ENCODE results near the gene NUP205.
A peak's percentile ranks its signal among the peaks of the same experiment; 100 is the strongest.
"Not testable (repeated sequence)": the region's sequence is repeated elsewhere in the genome, so short reads cannot be mapped to it uniquely, and the experiment has no call there.

The NUP205 gene

DNA sequence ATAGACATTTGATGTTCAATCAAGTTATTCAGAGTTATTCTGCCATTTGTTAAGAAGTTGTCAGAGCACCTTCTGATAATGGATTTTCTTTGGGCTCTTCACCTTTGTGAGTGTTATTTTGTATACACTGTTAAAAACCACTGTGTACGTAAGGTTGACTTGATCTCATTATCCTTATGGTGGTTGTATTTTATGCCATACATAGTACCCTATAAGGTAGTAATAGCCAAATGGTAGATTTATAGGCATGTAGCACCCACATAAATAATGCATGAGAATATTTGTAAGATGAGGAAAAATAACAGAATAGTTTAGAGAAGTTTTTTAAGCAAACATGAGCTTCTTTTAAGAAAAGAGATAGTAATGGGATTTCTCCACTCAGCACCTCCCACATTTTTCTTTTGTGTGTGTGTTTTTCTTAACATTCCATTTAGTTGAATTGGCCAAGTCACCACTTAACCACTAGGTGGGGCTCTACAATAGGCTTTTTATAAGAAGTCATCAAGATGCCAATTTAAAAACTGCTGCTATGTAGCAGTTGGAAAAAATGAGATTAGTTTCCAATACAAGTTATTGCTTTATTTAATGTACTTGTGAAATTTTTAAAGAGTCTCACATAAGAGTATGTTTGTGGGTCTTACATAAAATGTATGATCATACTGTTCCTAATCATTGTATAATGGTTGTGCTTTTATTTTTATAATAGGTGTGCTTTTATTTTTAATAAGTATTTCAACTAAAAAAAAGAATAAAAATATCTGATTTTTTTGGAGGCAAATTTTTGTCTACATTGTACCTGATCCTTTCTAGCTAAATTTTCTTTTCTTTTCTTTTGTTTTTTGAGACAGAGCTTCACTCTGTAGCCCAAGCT, 63.5 kb downstream of the NUP205 start:
- DNase-seq, result peak; percentile 54

DNA sequence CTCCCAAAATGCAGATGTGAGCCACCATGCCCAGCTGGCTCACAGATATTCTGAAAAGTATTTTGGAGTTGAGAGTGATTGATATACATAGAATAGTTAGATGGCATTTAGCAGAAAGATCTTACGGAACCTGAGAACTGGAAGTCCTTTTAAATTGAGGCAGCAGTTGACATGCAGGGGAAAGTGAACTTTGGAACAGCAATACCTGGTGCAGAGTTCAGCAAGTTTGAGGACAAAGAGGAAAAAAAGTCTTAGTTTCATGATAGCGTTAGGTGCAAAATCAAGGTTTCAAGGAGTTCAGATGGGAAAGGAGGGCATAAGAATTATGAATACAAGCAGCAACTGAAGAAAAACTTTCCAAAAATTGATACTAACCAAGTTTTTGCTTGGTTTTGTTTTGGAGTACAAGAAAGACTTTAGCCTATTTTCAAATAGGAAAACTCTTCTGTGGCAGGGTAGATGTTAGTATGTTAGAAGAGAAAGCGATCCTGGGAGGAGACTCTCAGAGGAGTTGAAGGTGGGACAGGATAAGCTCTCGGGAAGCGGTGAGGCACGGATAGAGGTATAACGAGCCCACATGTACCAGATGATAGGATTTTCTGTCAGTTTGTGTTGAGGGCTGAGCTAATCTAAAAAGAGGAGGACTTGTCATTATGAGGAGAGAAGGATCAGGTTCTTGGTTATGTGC, 76.6 kb downstream of the NUP205 start:
- no peak for DNase-seq

DNA sequence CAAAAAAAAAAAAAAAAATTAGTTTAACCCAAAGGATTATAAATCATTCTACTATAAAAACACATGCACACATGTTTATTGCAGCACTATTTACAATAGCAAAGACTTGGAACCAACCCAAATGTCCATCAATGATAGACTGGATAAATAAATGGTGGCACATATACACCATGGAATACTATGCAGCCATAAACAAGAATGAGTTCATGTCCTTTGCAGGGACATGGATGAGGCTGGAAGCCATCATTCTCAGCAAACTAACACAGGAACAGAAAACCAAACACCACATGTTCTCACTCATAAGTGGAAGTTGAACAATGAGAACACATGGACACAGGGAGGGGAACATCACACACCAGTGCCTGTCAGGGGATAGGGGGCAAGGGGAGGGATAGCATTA, 82.0 kb downstream of the NUP205 start:
- DNase-seq, result not testable (repeated sequence)

DNA sequence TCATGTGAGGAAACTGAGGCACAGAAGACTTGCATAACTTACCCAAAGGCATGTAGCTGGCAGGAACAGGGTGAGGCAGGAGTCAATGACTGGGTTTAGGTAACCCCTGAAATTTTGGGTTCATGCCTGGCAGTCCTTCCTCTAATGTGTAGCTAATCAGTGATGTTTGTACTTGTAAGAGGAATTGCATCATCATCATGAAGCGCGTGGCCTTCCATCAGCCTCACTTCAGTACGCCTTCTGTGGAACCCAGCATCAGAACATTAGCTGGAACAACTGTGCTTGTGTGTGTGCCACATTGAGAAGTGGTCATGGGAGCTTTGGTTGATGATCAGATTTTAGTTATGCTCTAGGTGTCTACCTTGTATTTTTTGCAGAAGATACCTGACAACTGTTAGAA, 86.4 kb downstream of the NUP205 start:
- DNase-seq, result no peak

DNA sequence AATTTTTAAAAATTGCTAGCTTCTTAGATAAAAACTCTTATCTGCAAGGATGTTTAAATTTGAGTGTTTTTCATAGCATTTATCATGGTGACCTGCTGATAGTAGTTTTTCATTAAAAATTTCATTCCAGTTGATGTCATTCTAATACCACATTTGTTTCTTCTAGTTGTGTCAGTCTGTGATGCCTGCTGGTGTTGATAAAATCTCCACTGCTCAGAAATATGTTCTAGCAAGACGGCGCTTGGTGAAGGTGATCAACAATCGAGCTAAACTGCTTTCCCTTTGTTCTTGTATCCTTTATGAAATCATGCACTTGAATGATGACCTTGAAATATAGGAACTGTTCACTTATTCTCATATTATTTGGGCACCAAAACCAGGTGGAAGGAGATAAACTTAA, 87.0 kb downstream of the NUP205 start:
- DNase-seq, result no peak

DNA sequence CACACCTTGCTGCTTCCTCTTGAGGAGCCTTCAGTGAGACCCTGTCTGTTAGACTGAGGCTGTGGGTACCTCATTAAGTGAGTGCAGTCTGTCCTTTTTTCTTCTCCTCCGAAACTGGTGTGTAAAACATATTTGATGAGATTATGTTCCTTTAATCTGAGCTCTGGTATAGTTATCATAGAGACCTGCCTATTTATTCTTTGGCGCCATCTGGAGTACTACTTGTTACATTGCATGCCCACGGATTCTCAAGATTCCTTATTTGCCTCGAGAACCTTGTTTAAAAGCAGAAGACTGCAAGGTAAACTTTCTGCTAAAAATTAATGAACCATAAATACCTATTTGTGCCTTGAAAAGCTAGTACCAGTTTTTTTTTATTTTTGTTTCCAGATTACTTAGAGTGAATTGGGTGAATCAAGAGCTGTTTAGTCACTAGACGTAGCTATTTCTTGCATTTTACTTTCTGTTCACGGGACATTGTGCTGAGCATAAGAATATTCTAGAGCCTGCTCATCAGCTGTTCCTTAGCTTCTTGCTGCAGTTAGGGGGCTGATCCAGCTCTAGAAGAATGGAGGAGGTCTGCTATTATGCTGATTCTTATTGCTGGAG, 87.7 kb downstream of the NUP205 start:
- peak; percentile 33 for DNase-seq

DNA sequence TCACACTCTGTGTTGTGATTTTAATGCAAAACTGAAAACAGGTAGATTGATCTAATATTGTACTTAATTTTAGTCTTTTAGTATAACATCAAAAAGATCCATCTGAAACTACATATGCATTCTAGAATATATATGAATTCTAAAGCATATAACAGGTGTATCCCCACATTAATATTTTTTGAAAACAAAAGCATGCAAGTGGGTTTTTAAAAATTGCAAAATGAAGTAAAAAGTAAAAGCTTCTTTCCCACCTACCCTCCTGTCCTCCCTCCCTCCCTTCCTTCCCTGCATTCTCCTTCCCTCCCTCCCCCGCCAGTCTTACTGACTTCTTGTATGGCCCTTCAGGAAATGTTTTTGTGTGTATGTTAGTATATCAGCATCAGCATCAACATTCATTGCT, 90.0 kb downstream of the NUP205 start:
- no peak for DNase-seq

DNA sequence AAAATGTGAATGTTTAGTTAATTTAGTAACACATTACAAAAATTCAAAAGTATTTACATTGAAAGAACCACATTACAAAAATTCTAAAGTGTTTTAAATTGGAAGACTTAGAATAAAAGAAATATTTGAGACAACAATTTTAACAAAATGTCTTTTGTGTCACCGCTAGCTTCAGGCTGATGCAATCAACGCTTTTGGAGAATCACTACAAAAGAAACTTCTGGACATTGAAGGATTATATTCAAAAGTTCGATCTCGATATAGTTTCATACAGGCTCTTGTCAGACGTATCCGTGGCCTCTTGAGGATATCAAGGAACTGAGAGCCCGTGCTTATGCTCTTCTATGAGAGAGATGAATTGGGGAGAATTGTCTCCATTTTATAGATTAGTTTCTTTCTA, 90.5 kb downstream of the NUP205 start:
- DNase-seq, result no peak

DNA sequence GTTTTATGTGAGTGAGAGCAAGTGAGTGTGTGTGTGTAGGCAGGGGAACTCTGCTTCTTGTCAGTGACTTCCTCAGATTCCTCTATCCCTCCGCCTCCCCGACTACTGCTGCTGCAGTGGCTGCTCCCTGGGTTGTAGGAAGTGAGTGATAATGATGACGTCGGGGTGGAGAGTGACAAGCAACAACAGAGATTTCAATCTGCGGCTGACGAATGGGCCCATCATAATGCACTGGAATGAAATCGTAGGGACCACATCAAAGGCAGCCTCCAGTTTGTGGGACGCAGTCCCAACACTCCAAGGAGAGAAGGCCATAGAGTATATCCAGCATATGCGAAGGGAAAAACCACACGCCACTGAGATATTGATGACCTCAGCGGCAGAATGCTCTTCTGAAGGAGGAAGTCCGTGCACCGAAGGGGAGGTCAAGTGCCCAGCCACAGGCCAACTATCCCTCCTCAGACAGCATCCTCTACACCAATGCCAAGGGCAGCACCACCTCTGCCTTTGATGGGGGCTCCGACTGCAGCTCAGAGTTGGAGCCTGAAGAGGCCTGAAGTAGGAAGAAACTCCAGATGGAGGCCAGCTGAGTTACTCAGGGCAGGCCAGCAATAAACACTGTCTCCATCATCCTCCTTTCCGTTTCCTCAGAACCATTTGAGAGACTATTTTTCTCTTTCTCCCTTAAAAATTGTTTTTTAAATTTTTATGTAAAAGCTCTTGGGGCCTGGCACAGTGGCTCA, 93.3 kb downstream of the NUP205 start:
- DNase-seq, result no peak

DNA sequence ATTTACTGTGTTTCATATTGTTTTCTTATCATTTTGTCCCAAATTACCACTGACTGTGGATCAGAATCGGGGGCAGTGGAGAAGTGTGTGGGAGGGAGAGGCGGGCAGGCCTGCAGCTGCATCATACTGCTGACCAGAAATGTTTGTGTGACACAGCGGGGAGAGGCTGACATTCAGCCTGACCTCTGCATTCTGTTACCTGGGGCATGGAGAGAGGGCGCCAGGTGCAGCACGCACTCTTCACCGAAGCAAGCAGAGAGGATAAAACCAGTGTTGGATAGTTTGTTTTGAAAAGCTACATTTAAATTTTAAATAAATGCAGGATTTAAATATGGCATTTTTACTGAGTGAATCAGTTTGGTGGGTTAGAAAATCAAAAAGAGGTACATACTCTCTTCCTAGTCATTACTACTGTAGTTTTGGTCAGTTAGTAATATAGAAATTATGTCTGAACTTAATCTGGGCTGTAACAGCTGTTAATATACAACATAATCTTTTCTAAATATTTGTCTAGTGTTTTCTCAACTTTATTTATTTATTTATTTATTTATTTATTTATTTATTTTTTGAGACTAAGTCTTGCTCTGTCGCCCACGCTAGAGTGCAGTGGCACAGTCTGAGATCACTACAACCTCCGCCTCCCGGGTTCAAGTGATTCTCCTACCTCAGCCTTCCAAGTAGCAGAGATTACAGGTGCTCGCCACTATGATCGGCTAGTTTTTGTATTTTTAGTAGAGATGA, 95.8 kb downstream of the NUP205 start:
- DNase-seq, result no peak

DNA sequence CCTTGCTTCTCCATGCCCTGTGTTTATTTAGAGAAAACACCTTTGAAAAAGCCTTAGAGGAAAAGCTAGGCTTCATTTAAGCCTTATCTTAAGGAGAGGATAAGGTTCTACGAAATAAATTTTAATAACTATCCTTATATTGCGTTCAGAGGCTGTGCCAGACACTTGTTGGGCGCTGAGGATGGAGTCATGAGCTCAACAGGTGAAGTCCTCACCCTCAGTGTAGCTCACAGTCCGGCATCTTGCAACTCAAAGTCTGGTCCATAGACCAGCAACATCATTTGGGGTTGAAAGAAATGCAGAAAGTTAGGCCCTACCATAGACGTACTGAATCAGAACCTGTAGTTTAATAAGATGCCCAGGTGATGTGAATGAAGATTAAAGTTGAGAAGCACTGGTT, 100.8 kb downstream of the NUP205 start:
- no peak for DNase-seq

DNA sequence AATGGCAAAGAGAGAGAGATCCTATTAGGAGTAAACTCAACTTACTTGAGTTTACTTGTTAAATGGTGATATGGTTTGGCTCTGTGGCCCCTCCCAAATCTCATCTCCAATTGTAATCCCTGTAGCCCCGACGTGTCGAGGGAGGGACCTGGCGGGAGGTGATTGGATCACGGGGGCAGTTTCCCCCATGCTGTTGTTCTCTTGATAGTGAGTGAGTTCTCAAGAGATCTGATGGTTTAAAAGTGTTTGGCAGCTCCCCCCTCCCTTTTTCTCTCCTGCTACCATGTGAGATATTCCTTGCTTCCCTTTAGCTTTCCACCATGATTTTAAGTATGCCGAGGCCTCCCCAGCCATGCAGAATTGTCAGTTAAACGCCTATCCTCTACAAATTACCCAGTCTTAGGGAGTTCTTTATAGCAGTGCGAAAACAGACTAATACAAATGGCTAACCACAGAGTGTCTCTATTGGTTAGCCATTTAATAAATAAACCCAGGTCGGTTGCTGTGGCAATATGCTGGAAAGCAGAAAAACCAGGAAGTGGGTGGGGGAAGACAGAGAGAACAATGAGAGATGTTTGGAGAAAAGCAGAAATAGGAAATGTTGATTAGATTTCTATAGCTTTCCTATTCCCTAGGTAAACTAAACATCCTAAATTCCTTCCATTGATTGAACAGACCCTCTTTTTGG, 101.6 kb downstream of the NUP205 start:
- no peak for DNase-seq

DNA sequence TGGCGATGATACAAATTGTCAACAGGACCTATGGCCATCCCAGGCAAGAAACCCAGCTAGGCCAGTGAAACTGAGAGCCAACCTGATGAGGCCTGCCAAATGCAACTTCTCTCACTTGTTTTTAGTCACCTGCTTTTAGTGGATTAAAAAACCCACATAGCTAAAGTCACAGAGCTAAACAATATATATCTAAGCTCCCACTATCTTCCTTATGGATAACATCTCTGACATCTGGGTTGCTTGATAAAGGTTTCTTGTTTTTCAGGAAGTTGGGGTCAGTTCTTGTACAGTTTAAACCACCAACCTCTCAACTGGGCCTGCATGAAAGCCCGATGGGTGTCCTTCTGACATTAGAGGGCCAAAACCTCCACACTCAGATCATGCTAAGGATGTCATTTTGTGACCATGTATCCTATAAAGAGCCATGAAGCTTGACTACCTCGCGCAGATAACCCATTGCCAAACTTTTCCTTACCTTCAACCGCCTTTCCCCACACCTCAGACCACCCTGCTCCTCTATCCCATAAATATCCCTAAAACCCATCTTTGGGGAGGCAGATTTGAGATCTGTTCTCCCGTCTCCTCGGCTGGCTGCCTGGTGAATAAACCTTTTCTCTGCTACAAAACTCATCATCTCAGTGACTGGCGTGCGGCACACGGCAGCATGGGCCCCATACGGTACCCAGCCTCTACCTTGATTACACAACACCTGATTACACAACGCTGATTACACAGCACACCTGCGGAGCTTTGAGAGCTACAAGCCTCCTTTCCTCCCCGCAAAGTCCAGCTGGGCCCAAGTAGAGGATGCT, 103.8 kb downstream of the NUP205 start:
- no peak for DNase-seq

DNA sequence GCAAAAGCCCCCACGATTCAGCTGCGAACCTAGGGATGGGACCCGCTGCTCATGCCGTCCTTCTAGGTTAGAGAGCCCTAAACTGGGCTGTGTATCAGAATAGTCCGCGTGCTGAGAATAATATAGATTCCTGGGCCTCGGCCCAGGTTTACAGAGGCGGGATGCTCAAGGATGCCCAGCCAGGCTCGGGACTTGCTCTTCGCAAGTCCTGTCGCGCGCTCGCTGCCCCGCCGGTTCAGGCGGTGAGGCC, 104.3 kb downstream of the NUP205 start:
- DNase-seq, result no peak

DNA sequence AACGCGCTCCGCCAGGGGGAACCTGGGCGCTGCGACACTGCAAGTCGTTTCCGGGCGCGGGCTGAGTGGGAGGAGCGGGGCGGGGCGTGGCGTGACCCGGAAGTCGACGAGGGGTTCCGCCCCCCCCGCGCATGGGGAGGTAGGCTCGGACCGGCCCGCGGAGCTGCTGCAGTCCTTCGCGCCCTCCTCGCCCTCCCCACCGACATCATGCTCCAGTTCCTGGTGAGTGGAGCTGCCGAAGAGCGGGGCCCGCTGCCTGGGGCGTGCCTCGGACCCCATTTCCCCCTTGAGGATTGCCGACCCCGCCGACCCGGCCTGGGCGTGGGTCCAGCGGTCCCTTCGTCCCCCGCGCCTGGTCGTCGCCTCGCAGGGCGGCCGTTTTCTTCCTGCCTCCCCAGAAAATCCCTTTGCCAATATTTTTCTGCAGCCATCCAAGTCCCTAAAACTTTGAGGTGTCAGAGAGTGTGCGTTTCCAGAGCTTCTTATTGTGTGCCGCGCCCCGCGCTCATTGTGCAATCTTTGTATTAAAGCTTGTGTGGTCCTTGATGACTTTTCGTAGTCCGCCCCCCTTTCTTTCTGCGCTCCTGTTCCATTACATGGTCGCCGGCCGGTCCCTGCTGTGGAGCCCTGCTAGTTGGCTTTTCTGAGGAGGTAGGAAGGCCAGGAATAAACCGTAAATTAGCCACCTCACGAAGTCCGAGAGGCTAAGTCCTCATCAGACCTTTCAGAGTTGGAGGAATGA, 104.8 kb downstream of the NUP205 start, which contains the start of gene STMP1:
TSS of gene STMP1 (plus strand) at position 142 of the 742 bp plus-strand sequence.
- peak; percentile 99 for DNase-seq

DNA sequence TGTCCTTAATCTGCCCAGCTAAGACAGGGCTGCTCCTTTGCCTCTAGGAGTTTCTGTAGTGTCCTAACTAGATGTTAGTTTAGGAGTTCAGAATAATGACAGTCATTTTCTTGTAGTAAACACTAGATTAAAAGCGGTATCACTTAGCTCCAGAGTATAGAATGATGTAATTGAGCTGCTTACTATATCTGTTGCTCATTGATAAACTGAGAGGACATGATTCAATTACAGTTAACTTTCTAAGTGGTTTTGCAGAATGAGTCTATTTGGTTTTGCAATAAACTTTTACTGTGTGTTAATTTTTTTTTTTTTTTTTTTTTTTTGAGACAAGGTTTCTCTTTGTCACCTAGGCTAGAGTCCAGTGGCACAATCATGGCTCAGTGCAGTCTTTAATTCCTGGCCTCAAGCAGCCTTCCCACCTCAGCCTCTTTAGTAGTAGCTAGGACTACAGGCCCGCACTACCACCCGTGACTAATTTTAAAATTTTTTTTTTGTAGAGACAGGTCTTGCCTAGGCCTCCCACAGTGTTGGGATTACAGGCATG, 106.4 kb downstream of the NUP205 start:
- no peak for DNase-seq

DNA sequence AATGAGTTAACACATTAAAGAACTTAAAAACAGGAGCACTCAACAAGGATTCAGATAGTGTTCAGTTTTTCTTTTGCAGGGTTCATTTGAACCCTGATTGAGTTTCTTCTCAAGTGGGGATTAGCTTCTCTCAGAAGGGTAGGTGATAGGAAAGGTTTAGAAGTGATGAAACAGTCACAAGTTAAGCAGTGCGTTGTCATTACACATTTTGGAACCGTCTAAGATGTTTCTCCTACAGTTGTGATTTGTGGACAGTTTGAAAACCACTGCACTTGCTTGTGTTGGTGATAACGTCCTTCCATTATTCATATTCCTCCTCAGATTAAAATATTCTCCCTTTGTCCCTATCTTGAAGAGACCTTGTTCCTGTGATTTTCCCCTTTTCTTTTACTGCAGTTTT, 107.3 kb downstream of the NUP205 start:
- DNase-seq, result no peak

DNA sequence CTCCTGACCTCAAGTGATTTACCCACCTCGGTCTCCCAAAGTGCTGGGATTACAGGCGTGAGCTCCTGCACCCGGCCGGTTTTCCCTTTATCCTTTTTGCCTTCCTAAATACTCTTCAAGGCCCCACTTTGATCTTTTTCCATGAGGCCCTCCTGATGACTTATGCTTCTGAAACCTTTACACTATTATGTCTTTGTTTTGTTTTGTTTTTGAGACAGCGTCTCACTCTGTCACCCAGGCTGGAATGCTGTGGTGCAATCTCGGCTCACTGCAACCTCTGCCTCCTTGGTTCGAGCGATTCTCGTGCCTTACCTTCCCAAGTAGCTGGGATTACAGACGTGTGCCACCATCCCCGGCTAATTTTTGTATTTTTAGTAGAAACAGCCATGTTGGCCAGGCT, 108.4 kb downstream of the NUP205 start:
- DNase-seq, result no peak

DNA sequence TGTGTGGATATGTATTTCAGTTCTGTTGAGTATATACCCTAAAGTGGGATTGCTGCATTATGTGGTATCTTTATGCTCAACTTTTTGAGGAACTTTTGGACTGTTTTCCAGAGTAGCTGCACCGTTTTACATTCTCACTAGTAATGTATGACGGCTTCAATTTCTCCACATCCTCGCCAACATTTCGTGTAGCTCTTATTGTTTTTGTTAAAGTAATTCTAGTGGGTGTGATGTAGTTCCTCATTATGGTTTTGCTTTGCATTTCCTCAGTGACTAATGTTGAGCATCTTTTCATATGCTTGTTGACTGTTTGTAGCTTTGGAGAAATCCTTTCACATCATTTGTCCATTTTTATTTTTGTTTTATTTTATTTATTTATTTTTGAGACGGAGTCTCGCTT, 109.1 kb downstream of the NUP205 start:
- no peak for DNase-seq

DNA sequence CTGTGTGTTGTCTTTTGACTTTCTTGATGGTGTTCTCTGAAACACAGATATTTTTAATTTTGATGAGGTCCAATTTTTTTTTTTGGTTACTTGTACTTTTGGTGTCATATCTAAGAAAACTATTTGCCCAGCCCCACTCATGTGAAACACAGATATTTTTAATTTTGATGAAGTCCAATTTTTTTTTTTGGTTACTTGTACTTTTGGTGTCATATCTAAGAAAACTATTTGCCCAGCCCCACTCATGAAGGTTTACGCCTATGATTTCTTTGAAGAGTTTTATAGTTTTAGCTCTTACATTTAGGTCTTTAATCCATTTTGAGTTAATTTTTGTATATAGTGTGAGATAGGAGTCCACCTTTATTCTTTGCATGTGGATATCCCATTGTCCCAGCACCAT, 109.9 kb downstream of the NUP205 start:
- DNase-seq, result not testable (repeated sequence)

Measured in retina (tissue), 1 donor.